Left renal pelvis (tissue), 4 donors: ENCODE results near the gene SIRT3. TPM values are rescaled to one million over a fixed set of nuclear protein-coding genes. Genes with fewer than 3 reads are reported as not detected.
"Not testable (repeated sequence)": the region's sequence is repeated elsewhere in the genome, so short reads cannot be mapped to it uniquely, and the experiment has no call there.

Experiments used
- DNase-seq, 4 donors: peaks; one replicate each; pipeline ENCODE4 v3.0.0-alpha.2; 2013; ENCODE audit warnings: low read depth in 4 of 4, low spot score in 3 of 4
- polyA plus RNA-seq, 4 donors: library from polyadenylated mRNA; unstranded; fragments of 120-200 nt; gene quantifications; one replicate each; pipeline ENCODE4 v1.2.1, GENCODE V29; 2013; ENCODE audit not compliant: insufficient read length in 4 of 4

SIRT3 gene
- polyA plus RNA-seq, 4 donors: 22.6 to 38.2 (median 25.7) TPM

DNA sequence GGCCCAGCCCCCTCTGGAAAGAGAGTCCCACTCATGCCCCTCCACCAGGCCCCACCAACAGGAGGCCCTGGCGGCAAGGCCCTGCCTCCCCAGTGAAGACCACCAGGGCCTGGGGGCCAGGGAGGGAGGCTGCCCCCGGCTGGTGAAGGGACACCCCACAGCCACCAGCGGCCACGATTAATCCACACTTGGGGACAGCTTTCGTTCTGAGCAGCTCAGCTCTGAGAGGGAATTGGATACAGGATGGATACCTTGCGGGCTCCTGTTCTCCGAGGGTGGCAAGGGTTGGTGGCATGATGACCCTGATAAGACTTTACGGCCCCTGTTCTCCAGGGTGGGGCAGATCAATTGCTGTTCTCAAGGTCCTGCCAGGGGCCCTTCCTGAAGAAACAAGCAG is 35.2 kb upstream of the SIRT3 start:
- no peak for DNase-seq

DNA sequence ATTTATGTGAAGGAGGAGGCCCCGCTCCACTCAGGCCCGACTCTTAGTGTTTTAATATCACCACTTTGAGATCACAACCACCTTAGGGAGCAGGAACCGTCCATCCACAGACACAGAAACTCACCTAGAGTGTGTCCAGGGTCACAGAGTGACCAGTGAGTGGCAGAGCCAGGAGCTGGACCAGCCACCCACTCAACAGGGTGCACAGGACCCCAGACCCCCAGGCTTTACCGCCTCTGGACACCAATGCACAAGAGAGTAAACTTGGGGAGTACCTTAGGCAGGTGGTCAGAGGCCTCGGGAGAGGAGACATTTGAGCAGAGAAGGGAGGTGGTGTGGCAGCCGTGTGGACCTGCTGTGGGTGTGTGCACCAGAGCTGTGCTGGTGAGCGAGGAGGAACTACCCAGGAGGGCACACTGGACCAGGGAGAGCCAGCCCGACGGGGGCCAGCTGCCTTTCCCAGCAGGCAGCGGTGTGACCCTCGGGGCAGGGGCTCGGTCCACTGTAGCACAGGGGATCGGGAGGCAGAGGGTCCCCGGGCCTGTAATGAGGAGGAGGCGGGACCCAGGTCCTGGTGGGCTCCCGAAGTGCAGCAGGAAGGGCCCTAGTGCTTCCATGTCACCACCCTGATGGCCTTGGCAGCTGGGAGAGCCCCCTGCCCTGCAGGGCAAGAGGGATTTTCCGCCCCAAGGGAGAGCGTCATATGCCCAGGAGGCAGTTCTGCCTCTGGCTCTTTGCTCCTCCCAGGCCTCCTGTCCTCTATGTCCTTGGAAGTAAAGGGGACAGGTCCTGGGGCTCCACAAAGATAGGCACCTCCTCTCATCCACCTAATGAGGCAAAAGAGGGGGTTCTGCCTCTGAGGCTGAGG is 34.5 kb upstream of the SIRT3 start:
- no peak for DNase-seq

GRCh38 chr11:269146-269890 is 33.2 kb upstream of the SIRT3 start:
- DNase-seq: no peak

DNA sequence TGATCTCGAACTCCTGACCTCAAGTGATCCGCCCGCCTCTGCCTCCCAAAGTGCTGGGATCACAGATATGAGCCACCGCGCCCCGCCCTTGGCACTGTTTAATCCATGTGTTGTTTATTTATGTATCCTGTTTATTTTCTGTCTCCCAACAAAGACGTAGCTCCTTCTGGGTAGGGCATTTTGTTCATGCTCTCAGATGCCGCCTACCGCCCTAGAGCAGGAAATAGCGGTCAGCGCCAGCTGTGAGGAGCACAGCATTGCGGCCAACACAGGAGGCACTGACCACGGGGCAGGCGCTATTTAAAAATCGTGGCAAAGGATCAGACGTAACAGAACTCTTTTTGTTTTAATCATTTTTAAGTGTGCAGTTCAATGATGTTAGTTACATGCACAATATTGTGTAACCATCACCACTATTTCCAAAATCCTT is 32.6 kb upstream of the SIRT3 start:
- not testable (repeated sequence) for DNase-seq

DNA sequence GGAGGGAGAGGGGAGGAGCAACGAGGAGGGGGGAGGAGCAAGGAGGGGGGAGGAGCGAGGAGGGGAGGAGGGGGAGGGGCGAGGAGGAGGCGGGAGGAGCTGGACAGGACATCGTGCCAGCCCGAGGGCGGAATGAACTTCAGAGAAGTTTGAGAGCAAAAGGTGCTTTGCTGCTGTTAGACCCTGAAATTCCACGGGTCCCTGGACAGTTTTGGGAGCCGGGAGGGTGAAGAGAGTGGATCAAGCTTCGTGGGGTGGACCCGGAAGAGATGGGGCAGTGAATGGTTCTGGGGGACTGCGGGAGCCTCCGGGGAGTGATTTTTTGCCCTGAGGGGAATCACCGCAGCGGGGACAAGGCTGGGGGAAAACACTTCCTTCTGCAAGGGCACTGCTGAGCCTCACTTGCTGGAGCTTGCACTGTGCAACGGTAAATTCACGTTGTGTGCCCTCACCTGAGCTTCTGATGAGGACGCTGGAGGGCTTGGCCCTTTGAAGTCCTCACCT is 31.4 kb upstream of the SIRT3 start:
- no peak for DNase-seq

DNA sequence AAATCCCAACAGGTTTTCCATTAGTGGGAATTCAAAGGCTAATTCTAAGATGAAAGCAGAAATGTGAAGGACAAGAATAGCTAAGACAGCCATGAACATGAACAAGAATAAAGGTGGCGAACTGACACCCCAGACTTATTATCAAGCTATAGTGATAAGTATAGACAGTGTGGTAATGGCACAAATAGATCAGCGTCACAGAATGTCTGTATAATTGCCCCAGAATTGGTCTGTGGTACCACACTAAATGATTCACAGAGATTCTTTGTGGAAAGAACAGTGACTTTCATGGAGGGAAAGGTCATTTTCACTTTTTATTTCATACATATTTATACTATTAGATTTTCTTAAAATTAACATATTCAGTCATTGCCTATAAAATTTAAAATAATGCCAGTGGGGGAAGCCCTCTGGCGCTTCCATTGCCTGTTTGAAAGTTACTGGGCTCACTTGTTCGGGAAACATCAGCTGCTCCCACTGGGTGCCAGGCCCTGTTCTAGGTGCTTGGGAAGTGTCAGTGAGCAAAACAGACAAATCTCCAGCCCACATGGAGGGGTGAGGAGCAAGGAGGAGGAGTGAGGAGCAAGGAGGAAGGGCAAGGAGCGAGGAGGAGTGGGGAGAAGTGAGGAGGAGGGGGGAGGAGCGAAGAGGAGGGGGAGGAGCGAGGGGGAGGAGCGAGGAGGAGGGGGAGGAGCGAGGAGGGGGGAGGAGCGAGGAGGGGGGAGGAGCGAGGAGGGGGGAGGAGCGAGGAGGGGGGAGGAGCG is 30.7 kb upstream of the SIRT3 start:
- DNase-seq: no peak

GRCh38 chr11:261624-262023 is 25.5 kb upstream of the SIRT3 start:
- no peak for DNase-seq

DNA sequence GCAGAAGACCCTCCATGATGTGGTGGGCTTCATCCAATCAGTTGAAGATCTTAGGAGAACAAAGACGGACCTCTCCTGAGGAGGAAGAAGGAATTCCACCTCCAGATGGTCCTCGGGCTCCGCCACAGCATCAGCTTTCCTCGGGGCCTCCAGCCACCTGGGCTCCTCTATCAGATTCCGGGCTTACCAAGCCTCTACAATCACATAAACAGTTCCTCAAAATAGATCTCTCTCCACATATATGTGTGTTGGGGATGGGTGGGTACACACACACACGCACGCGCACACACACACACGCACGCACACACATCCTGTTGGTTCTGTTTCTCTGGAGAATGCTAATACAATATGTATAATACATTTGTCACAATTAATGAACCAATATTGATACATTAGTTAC is 23.3 kb upstream of the SIRT3 start:
- no peak for DNase-seq

DNA sequence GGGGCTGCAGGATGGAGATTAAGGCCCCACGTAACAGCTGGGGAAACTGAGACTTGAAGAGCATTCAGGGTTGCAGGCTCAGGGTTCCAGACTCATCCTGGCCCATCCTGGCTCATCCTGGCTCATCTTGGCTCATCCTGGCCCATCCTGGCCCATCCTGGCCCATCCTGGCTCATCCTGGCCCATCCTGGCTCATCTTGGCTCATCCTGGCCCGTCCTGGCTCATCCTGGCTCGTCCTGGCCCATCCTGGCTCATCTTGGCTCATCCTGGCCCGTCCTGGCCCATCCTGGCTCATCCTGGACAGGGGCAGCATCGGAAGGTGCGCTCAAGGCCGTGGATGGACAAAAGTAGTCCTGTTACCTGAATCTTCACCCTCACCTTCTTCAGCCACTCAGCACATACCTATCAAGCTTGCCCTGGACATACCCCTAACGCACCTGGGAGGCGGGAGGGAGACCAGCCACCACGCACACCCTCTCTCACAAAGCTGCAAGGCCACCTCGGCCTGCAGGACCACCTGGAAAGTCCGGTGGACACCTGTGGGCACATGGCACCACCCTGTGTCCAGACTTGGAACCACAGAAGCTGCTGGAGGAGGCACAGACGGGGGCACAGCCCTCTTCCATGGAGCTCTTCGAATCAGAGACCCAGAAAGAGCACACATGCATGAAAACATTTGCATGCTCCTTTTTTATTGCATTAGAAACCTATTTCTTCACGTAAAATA is 21.8 kb upstream of the SIRT3 start:
- DNase-seq: no peak

GRCh38 chr11:256952-257737 is 21.0 kb upstream of the SIRT3 start:
- DNase-seq: no peak

DNA sequence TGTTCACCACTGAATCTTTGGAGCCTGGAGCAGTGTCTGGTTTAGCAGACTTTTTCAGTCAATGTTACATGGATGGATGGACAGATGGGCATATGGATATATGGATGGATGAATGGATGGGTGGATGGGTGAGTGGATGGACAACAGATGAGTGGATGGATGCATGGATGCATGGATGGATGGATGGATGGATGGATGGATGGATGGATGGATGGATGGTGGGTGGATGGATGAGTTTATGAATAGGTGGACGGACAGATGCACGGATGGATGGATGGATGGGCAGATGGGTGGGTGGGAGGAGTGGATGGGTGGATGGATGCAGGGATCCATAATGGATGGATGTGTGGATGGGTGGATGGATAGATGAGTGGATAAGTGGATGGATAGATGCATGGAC is 19.7 kb upstream of the SIRT3 start:
- DNase-seq: no peak

DNA sequence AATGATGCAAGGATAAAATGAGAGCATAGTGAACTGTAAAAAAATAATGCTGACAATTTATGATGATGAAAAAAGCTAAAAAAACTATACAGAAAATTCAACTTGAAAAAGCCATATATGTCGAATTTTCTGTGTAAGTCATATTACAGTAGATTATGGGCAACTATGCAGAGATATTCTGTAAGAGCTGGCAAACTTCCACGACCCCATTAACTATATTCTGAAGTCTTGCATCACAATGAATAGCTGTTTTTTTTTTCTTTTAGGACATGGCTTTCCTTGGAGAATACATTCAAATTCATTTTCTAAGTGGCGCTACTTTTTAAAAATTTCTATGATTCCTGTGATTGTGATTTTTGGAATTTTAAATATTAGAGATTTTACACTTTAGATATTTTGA is 19.0 kb upstream of the SIRT3 start:
- no peak for DNase-seq

DNA sequence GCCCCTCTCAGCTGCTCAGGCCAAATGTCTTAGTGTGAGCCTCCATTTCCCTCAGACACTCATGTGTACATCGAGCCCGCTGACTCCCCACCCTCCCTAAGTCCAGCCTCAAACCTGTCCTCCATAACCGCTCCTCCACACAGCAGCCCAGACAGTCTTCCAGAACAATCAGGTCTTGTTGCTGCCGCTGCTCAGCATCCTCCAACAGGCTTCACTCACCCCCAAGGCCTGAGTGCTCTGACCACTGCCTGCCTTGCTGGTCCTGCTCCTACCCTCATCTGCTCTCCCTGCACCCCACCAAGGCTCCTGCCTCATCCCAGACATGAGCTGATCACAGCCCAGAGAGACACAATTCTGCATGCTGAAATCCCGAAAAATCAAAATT is 17.7 kb upstream of the SIRT3 start:
- no peak for DNase-seq

DNA sequence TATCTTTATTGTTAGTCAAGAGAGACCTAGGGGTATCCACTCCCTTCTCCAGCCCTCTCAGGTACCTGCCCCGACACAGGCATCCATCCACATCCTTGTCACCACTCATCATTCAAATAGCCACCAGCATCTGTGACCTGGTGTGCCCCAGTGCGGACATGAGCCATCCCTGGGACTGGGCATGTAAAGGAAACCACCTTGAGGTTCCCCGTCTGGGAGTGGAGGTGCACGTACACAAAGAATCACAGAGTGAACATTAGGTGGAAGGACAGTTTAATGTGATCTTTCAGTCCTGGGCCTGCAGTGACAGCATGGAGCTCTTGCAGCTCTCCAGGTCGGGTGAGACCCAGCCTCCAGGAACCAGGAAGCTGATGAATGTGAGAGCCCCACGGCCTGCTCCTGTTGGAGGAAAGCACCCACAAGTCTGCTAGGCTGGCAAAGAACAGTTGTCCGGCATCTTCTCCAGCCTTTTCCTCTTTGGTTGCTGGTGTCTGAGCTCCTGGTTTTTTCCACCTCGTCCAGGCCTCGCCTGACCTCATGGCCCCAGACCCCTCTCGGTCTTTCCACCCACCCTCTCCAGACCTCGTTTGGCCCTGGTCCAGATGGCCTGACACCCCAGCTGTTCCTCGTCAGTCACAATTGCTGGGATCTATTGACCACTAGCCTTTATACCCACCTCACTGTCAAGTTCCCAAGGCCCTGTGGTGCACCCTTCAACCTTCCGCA is 17.2 kb upstream of the SIRT3 start:
- DNase-seq: no peak

DNA sequence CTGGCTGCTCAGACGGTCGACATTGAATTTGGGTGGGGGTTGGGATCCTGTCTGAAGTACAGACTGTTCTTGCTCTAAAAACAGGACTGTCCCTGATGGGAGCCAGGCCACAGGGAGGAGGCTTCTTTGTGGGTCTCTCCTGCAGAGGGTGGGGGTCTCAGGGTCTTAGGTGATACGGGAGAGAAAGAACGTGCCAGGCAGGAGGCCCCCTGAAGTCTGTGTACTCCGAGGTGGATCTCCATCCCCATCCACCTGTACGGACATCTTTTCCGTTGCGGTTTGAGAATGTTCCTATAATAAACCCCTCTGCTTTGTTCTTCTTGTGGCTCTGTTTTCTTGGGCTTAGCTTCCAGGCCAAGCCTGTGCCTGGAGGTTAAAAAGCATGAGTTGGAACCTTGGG is 16.5 kb upstream of the SIRT3 start:
- DNase-seq: no peak

- no peak for DNase-seq
Measured at GRCh38 chr11:251550-251949, 15.4 kb upstream of the SIRT3 start.

- DNase-seq: peak in 1 of 4 donors; percentile 22
Measured at GRCh38 chr11:250740-251299, 14.7 kb upstream of the SIRT3 start.

GRCh38 chr11:250274-250673 is 14.1 kb upstream of the SIRT3 start:
- no peak for DNase-seq

GRCh38 chr11:249062-249461 is 12.9 kb upstream of the SIRT3 start:
- DNase-seq: no peak
